Astrocyte of the hippocampus (primary cell): Measurements from ENCODE around the gene GCNT1.
"Not testable (repeated sequence)": the region's sequence is repeated elsewhere in the genome, so short reads cannot be mapped to it uniquely, and the experiment has no call there.

Experiments used
- DNase-seq: peaks from one replicate; pipeline ENCODE4 v3.0.0; 2011; ENCODE audit warnings: low read depth, low spot score

GCNT1 gene

DNA sequence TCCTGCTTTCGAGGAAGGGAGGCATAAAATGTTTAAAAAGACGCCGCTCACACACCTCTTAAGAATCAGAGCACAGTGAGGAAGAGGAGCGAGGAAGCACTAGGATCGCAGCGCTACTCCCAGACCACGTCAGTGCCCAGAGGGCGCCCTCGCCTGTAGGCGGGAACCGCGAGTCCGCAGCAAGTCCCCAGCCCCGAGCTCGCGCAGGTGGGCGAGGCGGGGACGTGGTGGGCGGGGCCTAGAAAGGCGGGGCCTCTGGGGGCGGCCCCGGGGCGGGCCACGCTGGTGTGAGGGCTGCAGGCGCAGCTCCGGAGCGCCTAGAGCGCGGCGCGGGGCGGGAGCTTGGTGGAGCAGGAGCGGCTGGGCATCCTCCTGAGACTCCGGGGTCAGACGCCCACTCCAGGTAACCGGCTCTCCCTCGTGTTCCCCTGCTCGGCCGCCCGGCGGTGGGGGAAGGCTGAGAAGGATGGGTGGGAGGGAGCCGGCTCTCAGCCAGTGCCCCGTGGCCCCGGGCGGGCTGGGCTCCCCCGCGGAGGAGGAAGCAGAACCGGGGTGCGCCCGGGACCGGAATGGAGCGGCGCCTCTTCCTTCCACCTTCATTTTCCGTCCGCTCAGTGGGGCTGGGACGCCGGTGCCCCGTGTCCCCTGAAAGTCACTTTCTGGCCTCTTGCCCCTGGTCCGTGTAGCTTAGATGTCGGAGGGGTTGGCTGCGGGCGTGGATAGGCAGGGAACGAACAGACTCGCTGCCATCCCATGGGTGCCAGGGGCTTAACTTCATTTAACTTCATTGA is at the start of gene GCNT1:
GCNT1 (plus strand) TSS at position 280 of the 791 bp plus-strand sequence. CDS start 43,200 bp downstream, outside the sequence.
- DNase-seq = peak; percentile 96

DNA sequence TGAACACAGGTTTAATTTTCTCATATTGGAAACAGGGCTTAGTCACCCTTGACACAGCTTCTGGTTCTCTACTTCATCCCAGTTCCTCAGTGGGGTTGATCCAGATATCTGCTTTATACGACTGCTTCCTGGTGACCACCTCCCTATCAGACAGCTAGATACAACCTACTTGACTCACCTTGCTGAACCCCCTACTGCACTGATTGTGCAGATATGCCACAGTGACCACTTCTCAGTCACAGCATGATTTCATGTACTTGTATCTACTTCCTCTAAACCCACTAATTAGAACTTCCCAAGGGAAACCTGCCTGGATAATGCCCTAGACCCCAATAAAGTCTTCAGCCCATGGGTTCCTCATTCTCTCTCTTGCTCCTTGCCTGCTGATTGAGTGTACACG is 46.3 kb upstream of the GCNT1 start:
- DNase-seq = no peak

DNA sequence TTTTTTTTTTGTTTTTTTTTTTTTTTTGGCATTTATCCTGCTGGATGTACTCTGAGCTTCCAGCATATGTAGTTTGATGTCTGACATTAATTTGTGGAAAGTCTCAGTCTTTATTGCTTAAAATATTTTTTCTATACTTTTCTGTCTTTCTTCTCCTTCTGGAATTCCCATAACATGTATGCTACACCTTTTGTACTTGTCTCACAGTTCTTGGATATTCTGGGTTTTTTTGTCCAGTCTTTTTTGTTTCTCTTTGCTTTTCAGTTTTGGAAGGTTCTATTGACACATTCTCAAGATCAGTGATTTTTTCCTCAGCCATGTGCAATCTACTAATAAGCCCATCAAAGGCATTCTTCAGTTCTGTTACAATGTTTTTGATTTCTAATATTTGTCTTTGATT is 45.3 kb upstream of the GCNT1 start:
- DNase-seq = no peak

DNA sequence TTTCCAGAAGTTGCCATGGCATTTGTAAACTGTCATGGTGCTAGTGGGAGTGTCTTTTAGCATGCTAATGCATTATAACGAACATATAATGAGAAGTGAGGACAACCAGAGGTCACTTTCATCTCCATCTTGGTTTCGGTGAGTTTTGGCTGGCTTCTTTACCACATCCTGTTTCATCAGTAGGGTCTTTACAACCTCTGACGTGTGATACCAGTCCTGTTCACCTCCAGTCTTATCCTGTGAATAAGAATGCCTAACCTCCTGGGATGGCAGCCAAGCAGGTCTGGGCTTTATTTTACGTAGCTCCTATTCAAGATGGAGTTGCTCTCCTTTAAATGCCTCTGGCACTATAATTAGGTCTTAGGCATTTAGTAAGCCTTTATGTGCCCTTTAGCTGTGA is 44.3 kb upstream of the GCNT1 start:
- DNase-seq = peak; percentile 73

DNA sequence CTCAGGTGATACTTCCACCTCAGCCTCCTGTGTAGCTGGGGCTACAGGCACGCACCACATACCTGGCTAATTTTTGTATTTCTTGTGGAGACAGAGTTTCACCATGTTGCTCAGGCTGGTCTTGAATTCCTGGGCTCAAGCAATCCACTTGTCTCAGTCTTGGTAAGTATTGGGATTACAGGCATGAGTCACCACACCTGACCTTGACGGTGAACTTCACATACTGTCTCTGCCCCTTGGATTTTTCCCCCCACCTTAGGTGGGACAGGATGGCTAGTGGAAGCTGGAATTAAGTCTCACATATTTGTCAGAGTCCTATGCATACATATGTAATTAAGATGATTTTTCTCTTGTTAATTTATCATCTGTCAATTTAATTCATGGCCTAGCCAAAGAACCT is 43.8 kb upstream of the GCNT1 start:
- peak; percentile 66 for DNase-seq

DNA sequence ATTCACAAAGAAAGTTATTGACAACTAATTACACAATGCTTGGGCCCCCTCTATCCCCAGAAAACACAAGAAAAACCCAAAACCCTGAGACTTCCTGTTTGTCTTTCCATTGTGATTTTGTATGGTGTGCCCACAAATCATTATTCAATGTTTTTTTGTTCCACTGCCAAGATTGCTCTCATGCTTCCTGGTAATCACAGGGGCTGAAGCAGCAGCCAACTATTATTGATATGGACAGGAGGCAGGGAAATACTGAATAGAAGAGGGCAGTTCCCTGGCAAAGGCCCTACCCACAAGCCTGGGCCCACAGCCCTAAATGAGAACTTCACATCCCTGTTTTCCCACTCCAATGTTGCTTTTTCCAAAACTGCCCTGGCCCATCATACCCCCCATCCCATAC is 43.3 kb upstream of the GCNT1 start:
- peak; percentile 92 for DNase-seq

DNA sequence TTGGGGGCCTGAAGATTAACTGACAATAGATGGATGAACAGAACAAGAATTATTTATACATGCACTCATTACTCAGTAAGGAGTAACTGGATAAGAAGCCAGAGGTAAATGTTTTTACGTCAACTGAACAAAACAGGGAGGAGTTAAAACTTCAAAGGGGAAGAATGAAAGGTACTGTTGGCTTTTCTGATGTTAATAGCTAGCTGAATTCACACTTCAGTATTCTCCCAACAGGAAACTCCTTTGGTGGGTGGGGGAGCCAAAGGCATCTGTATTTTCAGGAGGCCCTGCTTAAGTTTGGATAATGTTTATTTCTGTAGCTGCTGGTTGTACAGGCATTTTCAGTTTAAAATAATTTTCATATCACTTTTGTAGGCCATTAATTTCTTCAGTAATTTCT is 41.6 kb upstream of the GCNT1 start:
- no peak for DNase-seq

DNA sequence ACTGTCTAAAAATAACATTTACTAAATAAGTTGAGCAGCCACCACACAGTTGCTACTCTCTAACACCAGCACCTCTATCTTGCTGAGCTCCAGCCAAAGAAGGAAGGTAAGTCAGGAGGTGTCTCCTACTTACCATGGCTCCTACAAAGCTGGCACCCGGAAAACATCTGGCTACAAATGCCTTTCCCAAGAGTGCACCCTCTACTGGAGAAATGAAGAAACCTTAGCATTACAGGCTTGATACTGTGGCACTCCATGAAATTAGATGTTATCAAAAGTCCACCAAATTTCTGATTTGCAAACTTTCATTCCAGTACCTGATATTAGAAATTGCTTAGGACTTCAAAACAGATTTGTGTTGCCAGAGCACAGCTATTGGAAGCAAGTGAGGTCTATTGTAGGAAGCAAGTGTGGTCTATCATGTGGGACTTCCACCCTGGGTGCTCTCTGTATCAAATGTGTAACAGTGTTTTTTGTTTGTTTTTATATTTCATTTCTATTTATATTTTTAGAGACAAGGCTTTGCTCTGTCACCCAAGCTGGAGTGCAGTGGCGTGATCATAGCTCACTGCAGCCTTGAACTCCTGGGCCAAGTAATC is 39.1 kb upstream of the GCNT1 start:
- no peak for DNase-seq

DNA sequence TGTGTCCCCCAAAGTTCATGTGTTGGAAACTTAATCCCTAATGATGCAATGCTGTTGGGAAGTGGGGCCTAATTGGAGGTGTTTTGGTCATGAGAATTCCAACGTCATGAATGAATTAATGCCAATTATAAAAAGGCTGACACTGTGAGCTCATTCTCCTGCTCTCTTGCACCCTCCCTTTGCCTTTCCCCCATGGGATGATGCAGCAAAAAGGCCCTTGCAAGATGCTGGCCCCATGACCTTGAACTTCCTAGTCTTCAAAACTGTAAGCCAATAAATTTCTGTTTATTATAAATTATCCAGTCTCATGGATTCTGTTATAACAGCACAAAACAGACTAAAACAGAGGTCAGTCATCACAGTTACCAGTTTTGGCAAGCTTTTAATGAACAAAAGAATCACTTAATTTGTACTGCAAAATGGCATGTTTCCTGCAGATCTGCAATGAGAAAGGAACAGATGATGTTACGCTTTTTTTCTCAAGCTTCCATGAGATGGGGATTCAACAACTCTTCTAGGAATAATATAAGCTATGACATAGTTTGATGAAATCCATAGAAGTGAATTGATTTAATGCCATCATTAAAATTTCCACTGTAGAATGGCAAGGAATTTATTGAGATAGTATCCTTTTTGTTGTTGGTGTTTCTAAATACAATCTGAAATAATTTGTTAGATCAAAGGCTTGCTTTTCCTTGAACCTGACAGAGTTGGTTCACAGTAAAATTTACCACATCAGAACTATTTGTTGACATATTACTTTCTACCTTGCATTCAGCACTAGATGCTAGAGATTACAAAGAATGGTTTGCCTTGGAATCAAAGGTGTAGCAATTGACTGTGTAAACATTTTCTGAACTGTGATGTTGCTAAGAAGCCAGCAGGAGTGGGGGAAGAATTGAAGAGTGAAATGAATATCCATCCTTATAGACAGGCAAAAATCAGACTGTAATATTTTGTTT is 35.5 kb upstream of the GCNT1 start:
- no peak for DNase-seq

DNA sequence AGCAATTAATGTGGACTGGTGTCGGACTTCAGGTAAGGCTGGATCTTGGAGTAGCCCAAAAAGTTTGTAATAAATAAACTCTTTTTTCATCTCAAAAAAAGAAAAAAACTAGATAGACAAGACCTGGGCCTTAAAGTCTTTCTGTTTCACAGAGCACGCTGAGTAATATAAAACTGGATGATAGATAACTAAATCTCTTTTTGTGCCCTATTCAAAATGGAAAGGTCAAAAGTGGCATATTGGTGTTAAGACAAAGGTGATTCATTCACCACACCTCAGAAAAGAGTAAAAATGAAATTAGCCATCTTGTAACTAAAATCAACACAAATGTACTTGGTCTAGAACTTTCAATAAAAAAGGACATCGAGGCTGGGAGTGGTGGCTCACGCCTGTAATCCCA is 34.5 kb upstream of the GCNT1 start:
- no peak for DNase-seq

DNA sequence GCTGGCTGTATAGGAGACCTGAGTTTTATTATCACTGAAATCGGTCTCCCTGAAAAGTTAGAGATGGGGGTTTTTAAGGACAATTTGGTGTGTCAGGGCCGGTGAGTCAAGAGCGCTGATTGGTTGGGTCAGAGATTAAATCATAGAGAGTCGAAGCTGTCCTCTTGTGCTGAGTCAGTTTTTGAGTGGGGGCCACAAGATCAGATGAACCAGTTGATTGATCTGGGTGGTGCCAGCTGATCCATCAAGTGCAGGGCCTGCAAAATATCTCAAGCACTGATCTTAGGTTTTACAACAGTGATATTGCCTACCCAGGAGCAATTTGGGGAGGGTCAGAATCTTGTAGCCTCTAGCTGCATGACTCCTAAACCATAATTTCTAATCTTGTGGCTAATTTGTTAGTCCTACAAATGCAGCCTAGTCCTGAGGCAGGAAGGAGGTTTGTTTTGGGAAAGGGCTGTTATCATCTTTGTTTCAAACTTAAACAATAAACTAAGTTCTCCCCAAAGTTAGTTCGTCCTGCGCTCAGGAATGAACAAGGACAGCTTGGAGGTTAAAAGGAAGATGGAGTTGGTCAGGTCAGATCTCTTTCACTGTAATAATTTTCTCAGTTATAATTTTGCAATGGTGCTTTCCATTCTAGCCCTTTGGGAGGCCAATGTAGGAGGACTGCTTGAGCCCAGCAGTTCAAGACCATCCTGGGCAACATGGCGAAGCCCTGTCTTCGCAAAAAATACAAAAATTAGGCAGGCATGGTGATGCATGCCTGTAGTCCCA is 33.1 kb upstream of the GCNT1 start:
- DNase-seq = no peak

DNA sequence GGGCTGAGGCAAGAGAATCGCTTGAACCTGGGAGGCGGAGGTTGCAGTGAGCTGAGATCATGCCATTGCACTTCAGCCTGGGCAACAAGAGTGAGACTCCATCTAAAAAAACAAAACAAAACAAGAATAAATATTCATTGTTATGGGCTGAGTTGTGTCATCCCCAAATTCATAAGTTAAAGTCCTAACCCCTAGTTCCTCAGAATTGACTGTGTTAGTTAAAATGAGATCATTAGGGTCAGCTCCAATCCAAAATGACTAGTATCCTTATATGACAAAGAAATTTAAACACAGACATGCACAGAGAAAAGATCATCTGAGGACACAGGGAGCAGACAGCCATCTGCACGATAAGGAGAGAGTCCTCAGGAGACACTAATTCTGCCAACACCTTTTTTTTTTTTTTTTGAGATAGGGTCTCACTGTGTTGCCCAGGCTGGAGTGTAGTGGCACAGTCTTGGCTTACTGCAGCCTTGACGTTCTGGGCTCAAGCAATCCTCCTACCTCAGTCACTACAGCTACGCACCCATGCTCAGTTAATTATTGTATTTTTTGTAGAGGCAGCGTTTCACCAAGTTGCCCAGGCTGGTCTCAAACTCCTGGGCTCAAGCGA is 32.1 kb upstream of the GCNT1 start:
- no peak for DNase-seq

DNA sequence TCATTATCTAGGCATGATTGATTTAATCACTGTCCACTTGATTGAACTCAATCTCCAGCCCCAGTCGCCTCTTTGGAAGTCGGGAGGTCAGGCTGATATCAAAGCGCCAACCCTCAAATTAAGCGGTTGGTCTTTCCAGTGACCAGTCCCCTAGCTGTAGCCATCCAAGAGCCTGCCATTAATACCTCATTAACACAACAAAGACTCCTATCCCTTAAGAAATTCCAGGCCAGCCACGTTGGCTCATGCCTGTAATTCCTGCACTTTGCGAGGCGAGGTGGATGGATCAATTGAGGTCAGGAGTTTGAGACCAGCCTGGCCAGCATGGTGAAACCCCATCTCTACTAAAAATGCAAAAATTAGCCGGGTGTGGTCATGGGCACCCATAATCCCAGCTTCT is 27.4 kb upstream of the GCNT1 start:
- peak; percentile 49 for DNase-seq

DNA sequence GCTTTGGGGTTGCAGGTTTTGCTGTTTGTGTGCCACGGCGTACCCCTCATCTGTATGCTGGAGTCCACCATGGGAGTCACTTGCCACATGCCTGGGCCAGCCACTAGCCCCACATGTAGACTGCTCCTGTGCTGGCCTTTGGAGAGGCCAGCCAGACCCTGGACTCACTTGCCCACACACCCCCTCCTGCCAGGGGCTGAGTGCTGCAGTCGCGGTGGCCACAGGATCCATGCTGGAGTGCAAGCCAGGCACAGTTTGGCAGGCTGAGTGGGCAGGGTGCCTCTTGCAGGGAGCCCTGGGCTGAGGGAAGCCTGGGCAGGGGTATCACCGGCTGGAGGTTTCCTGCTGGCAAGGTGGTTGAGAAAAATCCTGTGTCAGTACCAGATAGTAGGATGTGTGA is 25.6 kb upstream of the GCNT1 start:
- peak; percentile 20 for DNase-seq

DNA sequence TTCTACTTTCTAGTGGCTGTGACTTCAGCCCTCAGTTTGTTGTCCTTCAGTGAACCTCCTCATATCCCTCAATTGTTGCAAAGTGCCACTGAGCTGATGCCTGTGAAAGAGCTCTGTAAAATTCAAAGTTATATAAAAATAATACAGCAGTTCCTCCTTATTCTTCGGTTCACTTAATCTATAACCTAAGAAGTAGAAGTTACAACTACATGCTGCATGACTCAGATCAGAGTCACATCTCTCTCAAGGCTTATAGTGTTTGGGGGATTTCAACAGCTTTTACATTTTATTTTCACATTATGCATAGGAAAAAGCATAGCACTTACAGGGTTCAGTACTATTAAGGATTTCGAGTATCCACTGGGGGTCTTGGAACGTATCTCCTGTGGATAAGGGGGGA is 25.1 kb upstream of the GCNT1 start:
- DNase-seq = no peak

DNA sequence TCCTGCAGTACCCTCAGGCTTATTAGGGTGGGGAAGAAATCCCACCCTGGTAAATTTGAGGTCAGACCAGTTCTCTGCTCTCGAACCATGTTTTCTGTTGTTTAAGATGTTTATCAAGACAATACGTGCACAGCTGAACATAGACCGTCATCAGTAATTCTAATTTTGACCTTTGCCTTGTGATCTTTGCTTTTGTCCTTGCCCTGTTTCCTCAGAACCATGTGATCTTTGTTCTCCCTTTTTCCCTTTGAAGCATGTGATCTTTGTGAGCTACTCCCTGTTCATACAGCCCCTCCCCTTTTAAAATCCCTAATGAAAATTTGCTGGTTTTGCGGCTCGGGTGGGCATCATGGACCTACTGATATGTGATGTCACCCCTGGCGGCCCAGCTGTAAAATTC is 24.1 kb upstream of the GCNT1 start:
- not testable (repeated sequence) for DNase-seq

DNA sequence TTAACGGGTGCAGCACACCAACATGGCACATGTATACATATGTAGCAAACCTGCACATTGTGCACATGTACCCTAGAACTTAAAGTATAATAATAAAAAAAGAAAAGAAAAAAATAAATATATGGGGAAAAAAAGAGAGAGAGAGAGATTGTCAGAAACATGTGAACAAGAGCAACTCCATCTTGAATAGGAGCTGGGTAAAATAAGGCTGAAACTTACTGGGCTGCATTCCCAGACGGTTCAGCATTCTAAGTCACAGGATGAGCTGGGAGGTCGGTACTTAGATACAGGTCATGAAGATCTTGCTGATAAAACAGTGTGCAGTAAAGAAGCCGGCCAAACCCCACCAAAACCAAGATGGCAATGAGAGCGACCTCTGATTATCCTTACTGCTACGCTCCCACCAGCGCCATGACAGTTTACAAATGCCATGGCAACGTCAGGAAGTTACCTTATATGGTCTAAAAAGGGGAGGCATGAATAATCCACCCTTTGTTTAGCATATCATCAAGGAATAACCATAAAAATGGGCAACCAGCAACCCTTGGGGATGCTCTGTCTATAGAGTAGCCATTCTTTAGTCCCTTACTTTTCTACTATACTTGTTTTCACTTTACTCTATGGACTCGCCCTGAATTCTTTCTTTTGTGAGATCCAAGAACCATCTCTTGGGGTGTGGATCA is 21.8 kb upstream of the GCNT1 start:
- DNase-seq = not testable (repeated sequence)

DNA sequence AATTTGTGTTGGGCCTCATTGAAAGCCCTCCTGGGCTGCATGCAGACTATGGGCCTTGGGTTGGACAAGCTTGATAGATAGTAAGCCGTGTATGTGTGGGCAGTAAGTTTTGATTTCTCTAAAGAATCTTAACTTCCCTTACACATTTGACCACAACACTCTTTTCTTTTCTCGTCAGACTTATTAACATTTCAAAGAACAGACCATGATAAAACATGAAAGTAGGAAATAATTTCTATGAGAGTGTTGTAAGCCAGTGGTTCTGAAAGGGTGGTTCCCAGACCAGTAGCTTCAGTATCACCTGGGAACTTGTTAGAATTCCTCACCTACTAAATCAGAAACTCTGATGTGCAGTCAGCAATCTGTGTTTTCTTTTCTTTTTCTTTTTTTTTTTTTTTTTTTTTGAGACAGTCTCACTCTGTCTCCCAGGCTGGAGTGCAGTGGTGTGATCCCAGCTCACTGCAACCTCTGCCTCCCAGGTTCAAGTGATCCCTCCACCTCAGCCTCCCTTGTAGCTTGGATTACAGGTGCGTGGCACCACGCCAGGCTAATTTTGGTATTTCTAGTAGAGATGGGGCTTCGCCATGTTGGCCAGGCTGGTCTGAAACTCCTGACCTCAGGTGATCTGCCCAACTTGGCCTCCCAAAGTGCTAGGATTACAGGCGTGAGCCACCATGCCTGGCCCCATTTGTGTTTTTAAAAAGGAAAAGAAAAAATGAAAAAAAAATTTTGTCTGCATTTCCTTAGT is 20.0 kb upstream of the GCNT1 start:
- DNase-seq = no peak

DNA sequence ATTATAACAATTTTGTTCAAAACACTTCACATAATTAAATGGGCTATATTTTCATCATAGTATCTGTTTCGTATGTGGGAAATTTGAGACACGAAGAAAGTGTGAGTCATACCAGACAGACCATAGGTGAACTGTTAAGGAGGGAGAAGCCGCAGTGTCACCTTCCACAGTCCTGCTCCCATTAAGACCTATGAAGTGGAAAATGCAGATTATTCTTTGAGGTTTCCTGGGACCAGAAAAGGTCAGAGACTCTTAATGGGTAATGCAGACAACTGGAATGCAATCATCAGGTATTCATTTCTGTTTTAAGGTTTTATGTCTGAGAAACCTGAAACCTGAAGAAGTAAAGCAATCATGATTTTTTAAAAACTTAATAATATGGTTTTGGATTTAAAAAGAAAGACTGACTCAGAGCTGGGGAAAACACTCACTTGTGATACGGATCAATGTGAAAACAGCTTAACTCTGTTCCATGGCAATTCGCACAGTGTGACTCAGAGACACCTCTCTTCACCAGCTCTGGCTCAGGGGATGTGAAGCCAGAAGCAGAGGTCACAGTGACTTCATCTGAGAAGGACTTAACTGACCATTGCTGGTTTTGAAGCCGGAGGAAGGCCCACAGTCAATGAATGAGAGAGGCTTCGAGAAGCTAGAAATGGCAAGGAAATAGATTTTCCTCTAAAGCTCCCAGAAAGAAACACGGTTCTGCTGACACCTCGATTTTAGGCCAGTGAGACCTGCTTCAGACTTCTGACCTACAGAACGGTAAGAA is 17.2 kb upstream of the GCNT1 start:
- peak; percentile 70 for DNase-seq
